ENCODE results near the gene PRKN. TPM values are rescaled to one million over a fixed set of nuclear protein-coding genes. Genes with fewer than 3 reads are reported as not detected.

Gene PRKN
- total RNA-seq, 2 donors from 2014 or later: 8.3 to 8.4 TPM

- H3K27me3 Mint-ChIP-seq: no peaks in the 10 kb centered on the region
- DNase-seq (no peak), ATAC-seq (no peak)
- no peaks in the 10 kb centered on the region for H3K9me3 ChIP-seq (ENCODE audit: control insufficient read depth, low read length, poor library complexity, severe bottlenecking)
- H3K4me3 Mint-ChIP-seq: no peak overlapping the region
- no peaks in the 10 kb centered on the region for H3K36me3 Mint-ChIP-seq (ENCODE audit: low read depth)
- no peaks in the 10 kb centered on the region for H3K4me1 Mint-ChIP-seq
- no peak overlapping the region for H3K27ac Mint-ChIP-seq
Measured at GRCh38 chr6:162528538-162528937, 199.0 kb downstream of the PRKN start.

DNA sequence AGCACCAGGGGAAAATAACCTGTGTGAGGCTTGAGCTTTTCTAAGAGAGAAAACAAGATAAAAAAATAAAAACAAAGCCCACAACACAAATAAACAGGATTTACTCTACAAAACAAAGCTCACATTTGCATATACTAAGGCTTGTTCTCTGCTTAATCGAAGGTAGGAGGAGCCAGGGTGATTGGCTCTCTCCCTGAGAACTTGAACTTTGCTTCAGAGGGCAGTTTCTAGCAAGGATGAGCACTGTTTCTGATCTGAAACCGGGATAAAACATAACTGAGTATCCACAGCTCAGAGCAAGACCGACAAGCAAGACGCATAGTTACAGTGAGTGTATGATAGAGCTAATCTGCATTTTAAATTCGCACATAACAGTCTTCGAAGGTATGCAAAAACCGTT is 200.6 kb downstream of the PRKN start:
- DNase-seq (no peak), ATAC-seq (no peak)
- no peaks in the 10 kb centered on the region for H3K9me3 ChIP-seq (ENCODE audit: control insufficient read depth, low read length, poor library complexity, severe bottlenecking)
- Mint-ChIP-seq H3K4me1 (no peaks in the 10 kb centered on the region), H3K4me3 (no peak overlapping the region), H3K36me3 (ENCODE audit: low read depth) (no peaks in the 10 kb centered on the region), H3K27ac (no peak overlapping the region), H3K27me3 (no peaks in the 10 kb centered on the region)

DNA sequence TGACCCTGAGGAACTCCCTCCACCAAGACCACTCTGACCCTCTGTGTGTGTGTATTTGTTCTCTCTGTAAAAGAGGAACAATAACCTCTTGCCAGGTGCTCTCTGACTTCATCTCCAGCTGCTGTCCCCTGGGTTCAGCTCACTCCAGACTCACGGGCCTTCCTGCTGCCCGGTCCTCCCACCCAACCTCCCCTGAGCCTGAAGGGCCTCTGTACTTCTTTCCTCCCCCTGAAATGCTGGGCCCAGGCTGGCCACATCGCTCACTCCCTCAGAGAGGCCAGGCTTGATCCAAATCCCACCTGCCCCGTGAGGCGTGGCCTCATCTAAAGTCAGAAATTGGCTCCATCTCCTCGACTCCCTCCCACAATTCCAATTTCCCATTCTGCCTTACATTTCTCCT is 202.4 kb downstream of the PRKN start:
- DNase-seq (no peak), ATAC-seq (no peak)
- Mint-ChIP-seq H3K27ac (no peak overlapping the region), H3K36me3 (ENCODE audit: low read depth) (no peaks in the 10 kb centered on the region), H3K27me3 (no peaks in the 10 kb centered on the region), H3K4me1 (no peaks in the 10 kb centered on the region), H3K4me3 (no peak overlapping the region)
- no peaks in the 10 kb centered on the region for H3K9me3 ChIP-seq (ENCODE audit: control insufficient read depth, low read length, poor library complexity, severe bottlenecking)

- Mint-ChIP-seq H3K27ac (no peak overlapping the region), H3K4me1 (peaks cover 2% of the 10 kb centered on the region)
- no peak for ATAC-seq
Measured at GRCh38 chr6:162512744-162513143, 214.8 kb downstream of the PRKN start.

GRCh38 chr6:162497389-162497788 is 230.2 kb downstream of the PRKN start:
- H3K27ac Mint-ChIP-seq: no peak overlapping the region
- H3K36me3 Mint-ChIP-seq (ENCODE audit: low read depth): no peaks in the 10 kb centered on the region

More at GRCh38 chr6:162512744-162513143, 214.8 kb downstream of the PRKN start:
- no peak for DNase-seq
- H3K36me3 Mint-ChIP-seq (ENCODE audit: low read depth): no peaks in the 10 kb centered on the region
- H3K9me3 ChIP-seq (ENCODE audit: control insufficient read depth, low read length, poor library complexity, severe bottlenecking): no peaks in the 10 kb centered on the region
- no peaks in the 10 kb centered on the region for H3K27me3 Mint-ChIP-seq
- no peak overlapping the region for H3K4me3 Mint-ChIP-seq

GRCh38 chr6:162493917-162494316 is 233.6 kb downstream of the PRKN start:
- Mint-ChIP-seq H3K36me3 (ENCODE audit: low read depth) (no peaks in the 10 kb centered on the region), H3K4me1 (no peaks in the 10 kb centered on the region), H3K27ac (no peak overlapping the region), H3K4me3 (no peak overlapping the region), H3K27me3 (no peaks in the 10 kb centered on the region)
- DNase-seq: no peak
- no peak for ATAC-seq
- H3K9me3 ChIP-seq (ENCODE audit: control insufficient read depth, low read length, poor library complexity, severe bottlenecking): no peaks in the 10 kb centered on the region

More at GRCh38 chr6:162497389-162497788, 230.2 kb downstream of the PRKN start:
- Mint-ChIP-seq H3K4me1 (no peaks in the 10 kb centered on the region), H3K4me3 (no peak overlapping the region), H3K27me3 (no peaks in the 10 kb centered on the region)
- DNase-seq (no peak), ATAC-seq (no peak)
- no peaks in the 10 kb centered on the region for H3K9me3 ChIP-seq (ENCODE audit: control insufficient read depth, low read length, poor library complexity, severe bottlenecking)

GRCh38 chr6:162491637-162492036 is 235.9 kb downstream of the PRKN start:
- no peaks in the 10 kb centered on the region for H3K9me3 ChIP-seq (ENCODE audit: control insufficient read depth, low read length, poor library complexity, severe bottlenecking)
- H3K27ac Mint-ChIP-seq: no peak overlapping the region
- H3K36me3 Mint-ChIP-seq (ENCODE audit: low read depth): no peaks in the 10 kb centered on the region
- H3K4me1 Mint-ChIP-seq: no peaks in the 10 kb centered on the region
- DNase-seq (no peak), ATAC-seq (no peak)
- no peak overlapping the region for H3K4me3 Mint-ChIP-seq
- H3K27me3 Mint-ChIP-seq: no peaks in the 10 kb centered on the region

DNA sequence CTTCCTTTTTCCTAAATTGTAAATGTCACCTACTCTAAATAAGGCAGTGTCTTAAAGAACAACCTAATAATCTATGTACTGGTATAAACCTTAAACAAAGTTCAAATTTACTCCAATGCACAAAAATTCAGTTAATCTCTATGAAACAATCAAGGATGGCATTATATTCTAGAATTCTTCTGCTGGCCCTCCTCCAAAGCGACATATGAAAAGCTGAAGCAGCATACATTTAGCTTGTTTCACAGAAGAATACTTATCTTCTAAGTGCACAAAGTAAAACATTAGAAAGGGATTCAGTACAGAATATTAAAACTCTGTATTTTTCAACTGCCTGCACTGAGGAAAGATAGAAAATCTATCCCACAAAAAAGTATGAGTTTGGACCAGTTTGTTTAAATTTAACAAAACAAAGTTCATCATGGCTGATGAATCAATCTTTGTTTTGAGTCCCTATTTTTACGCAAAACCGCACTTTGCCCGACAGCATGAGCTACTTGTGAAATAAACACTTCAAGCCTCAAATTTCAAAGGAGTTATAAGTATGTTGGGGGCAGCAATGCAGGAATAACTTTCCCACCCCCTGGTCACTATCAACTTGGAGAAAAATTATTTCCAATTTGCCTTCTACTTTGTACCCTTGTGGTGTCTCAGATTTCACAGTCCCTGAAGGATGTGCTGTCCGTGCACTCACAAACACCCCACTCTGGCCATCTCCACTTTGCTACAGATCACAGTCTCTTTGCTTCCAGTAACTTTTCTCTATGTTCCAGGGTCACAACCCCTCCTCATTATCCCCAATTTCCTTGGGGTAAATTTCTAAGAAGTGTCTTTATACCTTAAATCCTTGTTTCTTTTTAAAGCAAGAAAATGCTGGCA is 238.2 kb downstream of the PRKN start:
- no peak overlapping the region for H3K27ac Mint-ChIP-seq
- no peaks in the 10 kb centered on the region for H3K9me3 ChIP-seq (ENCODE audit: control insufficient read depth, low read length, poor library complexity, severe bottlenecking)

DNA sequence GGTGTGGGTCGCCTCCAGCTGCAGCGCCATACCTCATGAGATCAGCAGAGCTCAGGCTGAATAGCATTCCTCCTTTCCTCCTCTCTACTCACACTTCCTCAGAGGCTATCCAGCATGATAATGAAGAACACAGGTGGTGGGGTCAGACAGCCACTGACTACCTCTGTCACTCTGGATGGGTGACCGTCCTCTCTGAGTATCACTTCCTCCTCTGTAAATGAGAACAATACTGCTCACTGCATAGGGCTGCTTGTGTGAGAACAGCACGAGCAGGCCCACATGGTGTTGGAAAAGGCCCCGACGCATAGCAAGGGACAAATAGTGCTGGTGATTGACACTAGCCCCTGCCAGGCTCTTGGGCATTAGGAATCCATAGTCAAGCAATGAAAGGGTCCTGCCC is 239.1 kb downstream of the PRKN start:
- no peak for DNase-seq
- Mint-ChIP-seq H3K36me3 (ENCODE audit: low read depth) (no peaks in the 10 kb centered on the region), H3K4me1 (no peaks in the 10 kb centered on the region), H3K4me3 (no peak overlapping the region), H3K27ac (no peak overlapping the region), H3K27me3 (no peaks in the 10 kb centered on the region)
- no peaks in the 10 kb centered on the region for H3K9me3 ChIP-seq (ENCODE audit: control insufficient read depth, low read length, poor library complexity, severe bottlenecking)
- ATAC-seq: no peak

More for the DNA sequence above, 238.2 kb downstream of the PRKN start:
- ATAC-seq (no peak), DNase-seq (no peak)
- Mint-ChIP-seq H3K4me1 (no peaks in the 10 kb centered on the region), H3K27me3 (no peaks in the 10 kb centered on the region), H3K4me3 (no peak overlapping the region), H3K36me3 (ENCODE audit: low read depth) (no peaks in the 10 kb centered on the region)

- no peaks in the 10 kb centered on the region for H3K27me3 Mint-ChIP-seq
- H3K4me3 Mint-ChIP-seq: no peak overlapping the region
Measured at GRCh38 chr6:162485464-162485863, 242.1 kb downstream of the PRKN start.

DNA sequence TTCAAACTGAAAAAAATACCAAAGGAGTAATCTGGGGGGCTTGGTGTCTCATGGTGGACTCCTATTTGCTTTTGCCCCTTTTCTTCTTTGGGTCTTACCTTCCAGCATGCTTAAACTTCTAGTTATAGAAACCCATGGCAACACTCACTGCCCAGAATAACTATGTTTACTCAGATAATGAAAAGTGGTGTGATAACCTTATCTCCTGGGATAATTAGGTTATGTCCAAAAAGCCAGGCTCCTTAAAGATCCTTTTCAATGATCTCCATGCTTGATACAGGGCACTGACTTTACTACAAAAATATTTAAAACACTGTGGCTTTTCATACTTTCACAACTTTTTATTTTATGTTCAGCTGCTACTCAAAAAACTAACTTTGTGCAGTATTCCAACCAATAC is 245.6 kb downstream of the PRKN start:
- Mint-ChIP-seq H3K27ac (no peak overlapping the region), H3K4me1 (no peaks in the 10 kb centered on the region), H3K36me3 (ENCODE audit: low read depth) (no peaks in the 10 kb centered on the region), H3K4me3 (no peak overlapping the region), H3K27me3 (no peaks in the 10 kb centered on the region)
- DNase-seq (no peak), ATAC-seq (no peak)
- H3K9me3 ChIP-seq (ENCODE audit: control insufficient read depth, low read length, poor library complexity, severe bottlenecking): no peaks in the 10 kb centered on the region

More at GRCh38 chr6:162485464-162485863, 242.1 kb downstream of the PRKN start:
- no peaks in the 10 kb centered on the region for H3K9me3 ChIP-seq (ENCODE audit: control insufficient read depth, low read length, poor library complexity, severe bottlenecking)
- no peak for DNase-seq
- H3K4me1 Mint-ChIP-seq: no peaks in the 10 kb centered on the region
- H3K36me3 Mint-ChIP-seq (ENCODE audit: low read depth): no peaks in the 10 kb centered on the region
- ATAC-seq: no peak
- no peak overlapping the region for H3K27ac Mint-ChIP-seq

GRCh38 chr6:162481320-162481719 is 246.2 kb downstream of the PRKN start:
- no peaks in the 10 kb centered on the region for H3K27me3 Mint-ChIP-seq
- no peaks in the 10 kb centered on the region for H3K4me1 Mint-ChIP-seq
- DNase-seq (no peak), ATAC-seq (no peak)
- no peaks in the 10 kb centered on the region for H3K36me3 Mint-ChIP-seq (ENCODE audit: low read depth)
- no peak overlapping the region for H3K27ac Mint-ChIP-seq
- no peaks in the 10 kb centered on the region for H3K9me3 ChIP-seq (ENCODE audit: control insufficient read depth, low read length, poor library complexity, severe bottlenecking)
- H3K4me3 Mint-ChIP-seq: no peak overlapping the region

DNA sequence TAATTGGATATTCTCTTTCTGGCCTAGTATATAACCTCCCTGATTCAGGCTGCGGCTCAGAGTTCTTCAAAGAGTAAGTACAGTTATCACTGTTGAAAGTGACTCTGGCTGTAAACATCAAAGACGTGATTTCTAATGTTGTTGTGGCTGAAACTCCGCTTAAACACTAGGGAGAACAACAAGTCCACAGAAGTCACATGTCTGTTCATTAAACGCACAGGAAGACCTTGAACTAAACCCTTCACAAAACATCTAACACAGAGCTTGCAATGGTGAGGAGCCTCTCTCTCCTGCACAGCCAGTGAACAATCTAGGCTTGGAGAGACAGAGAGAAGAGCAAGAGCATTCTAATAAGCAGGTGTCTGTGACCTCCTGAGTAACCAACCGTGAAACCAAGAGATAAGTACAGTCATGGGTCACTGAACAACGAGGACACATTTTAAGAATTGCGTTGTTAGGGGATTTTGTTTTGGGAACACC is 249.3 kb downstream of the PRKN start:
- Mint-ChIP-seq H3K4me3 (no peak overlapping the region), H3K27me3 (no peaks in the 10 kb centered on the region), H3K4me1 (no peaks in the 10 kb centered on the region), H3K27ac (no peak overlapping the region), H3K36me3 (ENCODE audit: low read depth) (no peaks in the 10 kb centered on the region)
- no peaks in the 10 kb centered on the region for H3K9me3 ChIP-seq (ENCODE audit: control insufficient read depth, low read length, poor library complexity, severe bottlenecking)
- no peak for DNase-seq
- no peak for ATAC-seq

DNA sequence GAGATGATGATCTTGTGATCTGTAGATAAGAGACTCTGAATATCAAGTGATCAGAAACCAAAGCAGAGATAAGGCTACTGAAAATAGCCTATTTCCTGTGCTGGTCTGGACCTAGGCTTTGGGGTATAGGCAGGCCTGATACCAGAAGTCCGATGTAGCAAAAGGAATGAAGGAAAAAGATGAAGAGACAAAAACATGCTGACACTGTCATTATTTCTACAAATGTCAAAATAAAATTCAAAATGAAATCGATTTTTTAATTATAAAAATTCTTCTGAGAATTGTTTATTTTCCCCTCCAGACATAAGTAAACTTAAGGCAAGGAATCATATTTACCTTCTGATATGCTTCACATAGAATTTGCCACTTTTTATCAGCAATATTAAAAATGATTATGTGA is 252.8 kb downstream of the PRKN start:
- no peaks in the 10 kb centered on the region for H3K9me3 ChIP-seq (ENCODE audit: control insufficient read depth, low read length, poor library complexity, severe bottlenecking)
- H3K4me1 Mint-ChIP-seq: no peaks in the 10 kb centered on the region
- H3K27ac Mint-ChIP-seq: no peak overlapping the region
- H3K4me3 Mint-ChIP-seq: no peak overlapping the region
- H3K36me3 Mint-ChIP-seq (ENCODE audit: low read depth): no peaks in the 10 kb centered on the region
- no peak for ATAC-seq
- no peak for DNase-seq
- no peaks in the 10 kb centered on the region for H3K27me3 Mint-ChIP-seq

Measured in T-helper 17 cell (primary cell).